ENCODE data around the gene CA4. TPM values are rescaled to one million over a fixed set of nuclear protein-coding genes. Genes with fewer than 3 reads are reported as not detected.

CA4 gene
- polyA plus RNA-seq, 2 of the 4 experiments (the other 2 are of a cell fraction), result 0.06 TPM; not detected in 1

DNA sequence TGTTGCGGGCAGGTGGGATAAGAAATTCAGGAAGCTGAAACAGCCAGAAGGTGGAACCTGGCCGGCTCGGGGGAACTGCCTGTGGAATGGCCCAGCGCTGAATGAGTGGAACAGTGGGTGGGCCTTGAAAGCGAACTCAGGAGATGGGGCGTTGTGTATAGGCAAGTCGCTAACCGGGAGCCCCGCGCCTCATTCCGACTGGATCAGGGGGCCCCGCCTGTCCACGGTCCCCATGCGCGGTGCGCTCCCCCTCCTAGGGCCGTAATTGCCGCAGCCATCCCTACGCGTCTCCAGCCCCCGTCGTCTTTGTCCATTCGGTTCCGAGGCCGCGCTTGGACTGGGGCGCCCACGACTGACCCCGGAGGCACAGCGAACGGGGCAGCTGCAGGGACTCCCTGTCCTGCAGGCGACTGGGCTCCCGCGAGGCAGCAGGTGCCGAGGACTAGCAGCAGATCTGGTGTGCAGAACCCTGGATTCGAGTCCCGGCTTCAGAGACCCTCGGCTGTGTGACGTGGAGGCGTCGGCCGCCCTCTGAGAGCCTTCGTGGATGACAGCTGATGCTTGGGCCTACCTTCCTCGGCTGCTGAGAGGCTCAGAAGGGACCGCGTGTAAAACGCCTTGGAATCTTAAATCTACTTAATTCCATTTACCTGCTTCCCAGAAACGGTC lies 10.9 kb upstream of the CA4 start:
- Histone ChIP-seq H3K4me1 (peaks cover 28% of the 10 kb centered on the region), H3K4me2 (no peak overlapping the region), H3K4me3 (no peak overlapping the region), H3K27ac (no peak overlapping the region), H3K9me3 (no peaks in the 10 kb centered on the region)
- no peak for ATAC-seq
- 65% methylated on average over 47 of the region's 48 CpGs for WGBS (ENCODE audit: missing lambda C conversion rate)
- CTCF ChIA-PET, result interaction anchor here (0.7 to 10.1 kb wide), 8 partner anchors 9 to 309 kb away, joined by 3 to 150 read pairs (median 4); partner anchors contain the start of genes CA4 and HEATR6
- no peak for DNase-seq (ENCODE audit: low read depth in 1 of 2, low spot score in 1 of 2)
- POLR2A ChIA-PET, result no interaction called here
- TF ChIP-seq EHMT2 (IDR thresholded peaks at IDR 0.05; ENCODE audit: low read depth) (no peak), HOXB13 (CRISPR knock-in tag; IDR thresholded peaks at IDR 0.05; ENCODE audit: low read depth) (no peak), ZC3H11A (IDR thresholded peaks at IDR 0.05) (no peak), MYC (IDR thresholded peaks at IDR 0.05; ENCODE audit: borderline replicate concordance, low read length) (no peak), JUNB (IDR thresholded peaks at IDR 0.05) (no peak), ZNF302 (CRISPR knock-in tag; IDR thresholded peaks at IDR 0.05) (no peak), HES2 (IDR thresholded peaks at IDR 0.05) (no peak), HMGXB4 (CRISPR knock-in tag; IDR thresholded peaks at IDR 0.05; ENCODE audit: borderline replicate concordance) (no peak), RAD21 (conservative IDR thresholded peaks at IDR 0.05 in 1 of 2, IDR thresholded peaks at IDR 0.05 in 1 of 2) (no peak)
- FAIRE-seq, result no peak

DNA sequence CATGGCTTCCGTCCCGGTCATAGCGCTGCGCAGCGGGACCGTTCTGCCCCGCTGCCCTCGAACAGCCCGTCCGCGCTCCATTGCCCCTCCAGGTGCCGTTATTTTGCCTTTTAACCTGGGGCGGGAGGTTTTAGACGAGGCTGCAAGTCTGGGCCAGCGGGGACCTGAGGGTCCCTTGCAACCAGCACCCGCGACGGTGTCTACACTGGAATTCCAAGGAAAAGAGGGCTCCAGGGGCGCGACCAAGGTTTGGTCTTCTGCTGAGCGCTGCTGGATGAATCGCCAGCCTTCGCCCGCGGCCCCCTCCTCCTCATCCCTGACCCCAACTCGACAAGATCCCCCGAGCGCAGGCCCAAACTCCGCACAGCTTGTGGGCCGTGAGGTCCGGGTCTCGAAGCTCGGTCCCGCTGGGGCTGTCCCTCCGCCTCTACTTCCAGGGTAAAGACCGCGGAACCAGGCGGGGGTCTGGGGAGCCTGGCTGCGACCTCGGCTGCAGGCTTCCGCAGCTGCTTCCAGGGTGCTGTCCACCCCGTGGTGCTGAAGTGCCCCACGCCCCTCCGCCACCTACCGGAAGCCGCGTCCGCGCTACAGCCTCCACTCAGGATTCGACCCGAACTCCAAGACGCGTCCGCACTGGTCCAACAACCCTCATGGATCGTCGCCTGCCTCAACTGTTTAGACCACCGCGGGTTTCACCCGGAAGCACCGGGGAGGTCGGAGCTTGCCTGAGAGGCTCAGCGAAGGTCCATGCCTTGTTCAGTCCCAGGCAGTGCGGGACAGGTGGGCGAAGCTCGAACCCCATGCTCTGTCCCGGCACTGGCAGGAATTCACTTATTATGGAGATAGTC lies 10.1 kb upstream of the CA4 start:
- 32% methylated on average over 66 of the region's 66 CpGs for WGBS (ENCODE audit: missing lambda C conversion rate)
- Histone ChIP-seq H3K4me2 (peak overlapping the region; percentile 59), H3K4me1 (peaks cover 22% of the 10 kb centered on the region), H3K4me3 (no peak overlapping the region), H3K9me3 (no peaks in the 10 kb centered on the region), H3K27ac (no peak overlapping the region)
- DNase-seq (ENCODE audit: low read depth in 1 of 2, low spot score in 1 of 2), result peak; percentile 68 to 78
- POLR2A ChIA-PET, result no interaction called here
- CTCF ChIA-PET, result interaction anchor here (0.5 to 10.1 kb wide), 28 partner anchors 10 to 565 kb away, joined by 3 to 150 read pairs (median 3); partner anchors contain the start of gene CA4
- FAIRE-seq, result no peak
- peak; percentile 26 to 44; a peak in 4 of 6 replicates for ATAC-seq
- TF ChIP-seq POLR2A (IDR thresholded peaks at IDR 0.05; ENCODE audit: low read length) (no peak), RARB (CRISPR knock-in tag; IDR thresholded peaks at IDR 0.05) (no peak), CHD2 (IDR thresholded peaks at IDR 0.05; ENCODE audit: low read length, partially characterized antibody) (no peak), CHD4 (IDR thresholded peaks at IDR 0.05; ENCODE audit: borderline replicate concordance) (no peak), JUN (IDR thresholded peaks at IDR 0.05) (no peak), RCOR1 (IDR thresholded peaks at IDR 0.05; ENCODE audit: low read depth, low read length) (no peak), ZNF302 (CRISPR knock-in tag; IDR thresholded peaks at IDR 0.05) (no peak), HOXB5 (CRISPR knock-in tag; IDR thresholded peaks at IDR 0.05) (peak; percentile 92), ATOH8 (CRISPR knock-in tag; IDR thresholded peaks at IDR 0.05; ENCODE audit: low read depth) (peak; percentile 78; the same call in 1 of the 2 replicates), ZC3H11A (IDR thresholded peaks at IDR 0.05) (no peak), EHMT2 (IDR thresholded peaks at IDR 0.05; ENCODE audit: low read depth) (peak; percentile 92), ZFP36 (IDR thresholded peaks at IDR 0.05; ENCODE audit: borderline replicate concordance, partially characterized antibody) (no peak), ZSCAN20 (CRISPR knock-in tag; IDR thresholded peaks at IDR 0.05) (0 out of 2 replicates have a peak, but pooled peaks have one; percentile 39), NPAS2 (CRISPR knock-in tag; IDR thresholded peaks at IDR 0.05; ENCODE audit: borderline replicate concordance) (no peak), SMC3 (IDR thresholded peaks at IDR 0.05) (peak; percentile 32; the same call in 2 of the 3 replicates), TFCP2L1 (CRISPR knock-in tag; IDR thresholded peaks at IDR 0.05) (no peak), MAX (IDR thresholded peaks at IDR 0.05) (peak; percentile 72), EHF (CRISPR knock-in tag; IDR thresholded peaks at IDR 0.05) (no peak), CBX2 (IDR thresholded peaks at IDR 0.05; ENCODE audit: borderline replicate concordance, low read depth) (no peak), RAD21 (conservative IDR thresholded peaks at IDR 0.05 in 1 of 2, IDR thresholded peaks at IDR 0.05 in 1 of 2) (0 out of 5 replicates have a peak, but pooled peaks of 1 of the 2 experiments have one; percentile 20), NFE2L2 (conservative IDR thresholded peaks at IDR 0.05; ENCODE audit: low read length) (no peak), RFX5 (IDR thresholded peaks at IDR 0.05) (no peak), HEYL (CRISPR knock-in tag; IDR thresholded peaks at IDR 0.05) (no peak), CEBPB (IDR thresholded peaks at IDR 0.05) (no peak), TP53 (CRISPR knock-in tag; IDR thresholded peaks at IDR 0.05) (no peak)
- TF ChIP-seq, protein P1, sequence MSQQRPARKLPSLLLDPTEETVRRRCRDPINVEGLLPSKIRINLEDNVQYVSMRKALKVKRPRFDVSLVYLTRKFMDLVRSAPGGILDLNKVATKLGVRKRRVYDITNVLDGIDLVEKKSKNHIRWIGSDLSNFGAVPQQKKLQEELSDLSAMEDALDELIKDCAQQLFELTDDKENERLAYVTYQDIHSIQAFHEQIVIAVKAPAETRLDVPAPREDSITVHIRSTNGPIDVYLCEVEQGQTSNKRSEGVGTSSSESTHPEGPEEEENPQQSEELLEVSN (IDR thresholded peaks at IDR 0.05; ENCODE audit: borderline replicate concordance, low read depth), result 0 out of 2 replicates have a peak, but pooled peaks have one; percentile 53
